ENCODE data around the gene MYH7B. TPM values are rescaled to one million over a fixed set of nuclear protein-coding genes. Genes with fewer than 3 reads are reported as not detected.

The MYH7B gene
- total and polyA plus RNA-seq, 2 experiments from 2014 or later = 0.10 to 1.1 TPM

DNA sequence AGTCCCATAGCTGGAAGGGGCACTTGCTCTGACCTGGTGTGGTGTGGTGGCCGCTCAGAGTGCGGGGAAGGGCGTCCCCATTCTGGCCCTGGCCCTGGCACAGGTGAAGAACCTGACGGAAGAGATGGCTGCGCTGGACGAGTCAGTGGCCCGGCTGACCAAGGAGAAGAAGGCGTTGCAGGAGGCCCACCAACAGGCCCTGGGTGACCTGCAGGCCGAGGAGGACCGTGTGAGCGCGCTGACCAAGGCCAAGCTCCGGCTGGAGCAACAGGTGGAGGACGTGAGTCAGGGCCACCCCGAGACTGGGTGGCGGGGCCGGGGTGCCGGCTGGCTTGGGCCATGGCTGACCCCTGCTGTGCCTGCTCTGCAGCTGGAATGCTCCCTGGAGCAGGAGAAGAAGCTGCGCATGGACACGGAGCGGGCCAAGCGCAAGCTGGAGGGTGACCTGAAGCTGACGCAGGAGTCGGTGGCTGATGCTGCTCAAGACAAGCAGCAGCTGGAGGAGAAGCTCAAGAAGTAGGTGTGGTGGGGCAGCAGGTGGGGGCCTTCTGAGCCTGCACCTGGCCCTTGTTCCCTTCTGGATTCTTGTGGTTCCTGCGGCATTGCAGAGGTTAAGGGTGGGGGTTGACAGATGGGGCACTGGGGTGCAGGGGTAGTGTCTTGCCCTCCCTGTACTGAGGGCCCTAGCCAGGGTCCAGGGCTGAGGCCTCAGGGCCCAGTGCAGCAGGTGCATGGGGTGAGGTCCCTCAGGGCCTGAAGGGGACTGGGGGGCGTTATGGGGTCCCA lies 40.8 kb downstream of the MYH7B start (continued):
- TF ChIP-seq ZNF462 (CRISPR knock-in tag; IDR thresholded peaks at IDR 0.05) (no peak), CREB1 (CRISPR knock-in tag; IDR thresholded peaks at IDR 0.05; ENCODE audit: low read depth) (no peak), POLR2AphosphoS5 (IDR thresholded peaks at IDR 0.05; ENCODE audit: low read depth) (no peak)

- Histone ChIP-seq H3K4me2 (no peak overlapping the region), H3K36me3 (ENCODE audit: insufficient read depth) (no peaks in the 10 kb centered on the region), H3K9me2 (ENCODE audit: insufficient read depth) (no peaks in the 10 kb centered on the region), H3K4me1 (ENCODE audit: insufficient read depth) (no peaks in the 10 kb centered on the region), H2AFZ (no peak overlapping the region), H3K79me2 (replicated peaks; ENCODE audit: insufficient read depth) (no peaks in the 10 kb centered on the region), H3K27ac (ENCODE audit: low read depth) (no peak overlapping the region), H3K4me3 (no peak overlapping the region), H3K27me3 (ENCODE audit: insufficient read depth) (no peaks in the 10 kb centered on the region), H4K20me1 (replicated peaks; ENCODE audit: insufficient read depth) (no peaks in the 10 kb centered on the region; the same call in 1 of the 2 replicates), H3F3A (replicated peaks; ENCODE audit: low read depth) (0 out of 2 replicates have a peak, but pooled peaks cover 6% of the 10 kb centered on the region)
- peak overlapping the region; percentile 26; the same call in 1 of the 3 replicates for H3K4me3 Mint-ChIP-seq
- DNase-seq (ENCODE audit: low spot score) (peak; percentile 89), ATAC-seq (peak; percentile 81)
- H3K36me3 Mint-ChIP-seq (ENCODE audit: low read depth) = peaks cover 19% of the 10 kb centered on the region
- H3K4me1 Mint-ChIP-seq = peaks cover 19% of the 10 kb centered on the region
- H3K9me3 Mint-ChIP-seq = peaks cover 4% of the 10 kb centered on the region; the same call in 2 of the 3 replicates
- H3K27me3 Mint-ChIP-seq (ENCODE audit: insufficient read depth, low read depth, poor library complexity) = peaks cover 36% of the 10 kb centered on the region
- TF ChIP-seq STAT1 (IDR thresholded peaks at IDR 0.05; ENCODE audit: unreplicated experiment) (no peak), EZH2 (IDR thresholded peaks at IDR 0.05; ENCODE audit: low read depth, unreplicated experiment) (no peak), ZNF331 (CRISPR knock-in tag; IDR thresholded peaks at IDR 0.05; ENCODE audit: low read depth) (no peak), POLR2AphosphoS5 (IDR thresholded peaks at IDR 0.05; ENCODE audit: low read depth) (0 out of 2 replicates have a peak, but pooled peaks have one; percentile 20), EZH2phosphoT487 (IDR thresholded peaks at IDR 0.05; ENCODE audit: unreplicated experiment) (no peak), JUNB (IDR thresholded peaks at IDR 0.05; ENCODE audit: unreplicated experiment) (no peak), NANOG (IDR thresholded peaks at IDR 0.05; ENCODE audit: borderline replicate concordance) (no peak), ZNF114 (CRISPR knock-in tag; IDR thresholded peaks at IDR 0.05) (no peak), CREB1 (CRISPR knock-in tag; IDR thresholded peaks at IDR 0.05; ENCODE audit: low read depth) (peak; percentile 28)
- TF ChIP-seq, protein P1, sequence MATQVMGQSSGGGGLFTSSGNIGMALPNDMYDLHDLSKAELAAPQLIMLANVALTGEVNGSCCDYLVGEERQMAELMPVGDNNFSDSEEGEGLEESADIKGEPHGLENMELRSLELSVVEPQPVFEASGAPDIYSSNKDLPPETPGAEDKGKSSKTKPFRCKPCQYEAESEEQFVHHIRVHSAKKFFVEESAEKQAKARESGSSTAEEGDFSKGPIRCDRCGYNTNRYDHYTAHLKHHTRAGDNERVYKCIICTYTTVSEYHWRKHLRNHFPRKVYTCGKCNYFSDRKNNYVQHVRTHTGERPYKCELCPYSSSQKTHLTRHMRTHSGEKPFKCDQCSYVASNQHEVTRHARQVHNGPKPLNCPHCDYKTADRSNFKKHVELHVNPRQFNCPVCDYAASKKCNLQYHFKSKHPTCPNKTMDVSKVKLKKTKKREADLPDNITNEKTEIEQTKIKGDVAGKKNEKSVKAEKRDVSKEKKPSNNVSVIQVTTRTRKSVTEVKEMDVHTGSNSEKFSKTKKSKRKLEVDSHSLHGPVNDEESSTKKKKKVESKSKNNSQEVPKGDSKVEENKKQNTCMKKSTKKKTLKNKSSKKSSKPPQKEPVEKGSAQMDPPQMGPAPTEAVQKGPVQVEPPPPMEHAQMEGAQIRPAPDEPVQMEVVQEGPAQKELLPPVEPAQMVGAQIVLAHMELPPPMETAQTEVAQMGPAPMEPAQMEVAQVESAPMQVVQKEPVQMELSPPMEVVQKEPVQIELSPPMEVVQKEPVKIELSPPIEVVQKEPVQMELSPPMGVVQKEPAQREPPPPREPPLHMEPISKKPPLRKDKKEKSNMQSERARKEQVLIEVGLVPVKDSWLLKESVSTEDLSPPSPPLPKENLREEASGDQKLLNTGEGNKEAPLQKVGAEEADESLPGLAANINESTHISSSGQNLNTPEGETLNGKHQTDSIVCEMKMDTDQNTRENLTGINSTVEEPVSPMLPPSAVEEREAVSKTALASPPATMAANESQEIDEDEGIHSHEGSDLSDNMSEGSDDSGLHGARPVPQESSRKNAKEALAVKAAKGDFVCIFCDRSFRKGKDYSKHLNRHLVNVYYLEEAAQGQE (IDR thresholded peaks at IDR 0.05; ENCODE audit: unreplicated experiment) = no peak
- no peak overlapping the region for H3K27ac Mint-ChIP-seq
Observed at GRCh38 chr20:34997131-34997561, 41.5 kb downstream of the MYH7B start.

Data from GM23338 (cell line).